Heart right ventricle (tissue), 16 donors: ENCODE data around the gene SCARB1. TPM values are rescaled to one million over a fixed set of nuclear protein-coding genes. Genes with fewer than 3 reads are reported as not detected.

Source experiments
- ATAC-seq, 8 donors: fragments of 200-7000 bp; cut with Tn5 transposase; one replicate each; pipeline ENCODE4 v1.9.1; 2020; ENCODE audit warnings: mild to moderate bottlenecking in 8 of 8, moderate library complexity in 8 of 8, moderate number of reproducible peaks in 1 of 8
- DNase-seq, 2 donors: peaks; one replicate each; pipeline ENCODE4 v3.0.0-alpha.2; 2020
- H3K27ac ChIP-seq, 10 donors: fragments of 200-600 bp; sonication (generic) in 2 of 10; one replicate each; pipeline versions ENCODE4 v1.5.0 to v1.8.0; 2020 to 2022; ENCODE audit warnings: mild to moderate bottlenecking in 3 of 10
- H3K27me3 ChIP-seq, 7 donors: fragments of 200-600 bp; one replicate each; pipeline ENCODE4 v1.8.0; 2021 to 2022; ENCODE audit warnings: mild to moderate bottlenecking in 2 of 7
- H3K36me3 ChIP-seq, 9 donors: fragments of 200-600 bp; sonication (generic) in 1 of 9; one replicate each; pipeline versions ENCODE4 v1.5.0 to v1.8.0; 2020 to 2022; ENCODE audit warnings: mild to moderate bottlenecking in 2 of 9
- H3K4me1 ChIP-seq, 9 donors: fragments of 200-600 bp; sonication (generic) in 1 of 9; one replicate each; pipeline versions ENCODE4 v1.5.0 to v1.8.0; 2020 to 2022; ENCODE audit warnings: mild to moderate bottlenecking in 4 of 9
- H3K4me3 ChIP-seq, 10 donors: fragments of 200-600 bp; sonication (generic) in 2 of 10; one replicate each; pipeline versions ENCODE4 v1.5.0 to v1.8.0; 2020 to 2022; ENCODE audit warnings: mild to moderate bottlenecking in 7 of 10, moderate library complexity in 2 of 10
- H3K9me3 ChIP-seq, 11 donors: fragments of 200-600 bp in 10 of 11; sonication (generic) in 2 of 11; one replicate each; pipeline versions ENCODE4 v1.5.0 to v1.8.0; 2013 to 2022; ENCODE audit warnings: mild to moderate bottlenecking in 2 of 11, control low read depth in 1 of 11, moderate library complexity in 1 of 11
- WGBS, 2 donors: extraction: QIAGEN DNeasy Blood & Tissue Kit; methylation state at CpG; one replicate each; pipeline ENCODE4 v1.1.7; 2013; ENCODE audit warnings: inconsistent platforms in 1 of 2; 5-methylcytosine and 5-hydroxymethylcytosine counted together
- intact Hi-C, 10 donors: fragments of 100-400 bp; cut with DNase I; formaldehyde crosslinking; loops; one replicate each; pipeline versions ENCODE4 v1.11.1 to v1.14.2; 2022
- polyA plus RNA-seq, 2 donors: library from polyadenylated mRNA; stranded (reverse); fragments of 200-250 nt; gene quantifications; one replicate each; pipeline ENCODE4 v1.2.3, GENCODE V29; 2013
- total RNA-seq, 10 donors: library from RNA; stranded (reverse); fragmentation: NEBNext Ultra II Directional in 3 of 10; extraction: Animal tissue kit (Norgen Biotek cat#: 25700) in 3 of 10; gene quantifications; one replicate each; pipeline versions ENCODE4 v1.2.1 to v1.2.4, GENCODE V29; 2021 to 2023
- TF ChIP-seq, protein P1 (sequence below), 9 donors: fragments of 200-600 bp; sonication (generic) in 2 of 9; IDR thresholded peaks; one replicate each; pipeline versions ENCODE4 v1.5.0 to v1.8.0; 2021 to 2022; ENCODE audit warnings: antibody characterized with exemption in 9 of 9, mild to moderate bottlenecking in 5 of 9, moderate library complexity in 1 of 9
- donor health status: Arrhythmogenic right ventricular cardiomyopathy.
- donor health status: ischemic (EF 13 %, LVEDD 7.1; RV severe dilation, severe dysfunction).
- donor health status: healthy with polysubstance abuse.
- donor health status: DM: no; HTN: yes; CAD: no.
- donor health status: DM: no; HTN: no; CAD: no.
- donor health status: ischemic (EF 25% LVEDD 6.9; RV normal size, moderate dysfunction).
- donor health status: ischemic (EF 25% LVEDD 5.7; RV mildly dilated, moderate dysfunction).
- donor health status: healthy.
- donor health status: DM: yes; HTN: yes; CAD: no.
- donor health status: Ischemic cardiomyopathy.
- donor health status: ischemic (EF 35%, LVEDD 5.7; RV mildly dilated, moderate dysfunction).
- donor health status: nonischemic (EF 11% LVEDD 7.7; RV severe dilation, severe dysfunction).
- donor health status: DM: yes; HTN: yes; CAD: no.
- donor health status: PGD.
- donor health status: ischemic (EF 29% LVEDD 5.4; RV normal size, mild dysfunction).
- donor health status: nonischemic (EF 23%, LVEDD 6.1; RV moderate dilation, normal function).

The SCARB1 gene
- total and polyA plus RNA-seq, 12 donors = 7.7 to 19.9 (median 11.5) TPM

- Histone ChIP-seq H3K27ac (peak overlapping the region in 6 of 10 donors; percentile 5 to 50 (median 22)), H3K9me3 (no peaks in the 10 kb centered on the region), H3K4me3 (peak overlapping the region; percentile 6 to 46 (median 34)), H3K27me3 (no peaks in the 10 kb centered on the region), H3K36me3 (peaks cover 0 to 37% (median 6%) of the 10 kb centered on the region in 9 donors), H3K4me1 (peaks cover 0 to 56% (median 42%) of the 10 kb centered on the region in 9 donors)
- TF ChIP-seq, protein P1, sequence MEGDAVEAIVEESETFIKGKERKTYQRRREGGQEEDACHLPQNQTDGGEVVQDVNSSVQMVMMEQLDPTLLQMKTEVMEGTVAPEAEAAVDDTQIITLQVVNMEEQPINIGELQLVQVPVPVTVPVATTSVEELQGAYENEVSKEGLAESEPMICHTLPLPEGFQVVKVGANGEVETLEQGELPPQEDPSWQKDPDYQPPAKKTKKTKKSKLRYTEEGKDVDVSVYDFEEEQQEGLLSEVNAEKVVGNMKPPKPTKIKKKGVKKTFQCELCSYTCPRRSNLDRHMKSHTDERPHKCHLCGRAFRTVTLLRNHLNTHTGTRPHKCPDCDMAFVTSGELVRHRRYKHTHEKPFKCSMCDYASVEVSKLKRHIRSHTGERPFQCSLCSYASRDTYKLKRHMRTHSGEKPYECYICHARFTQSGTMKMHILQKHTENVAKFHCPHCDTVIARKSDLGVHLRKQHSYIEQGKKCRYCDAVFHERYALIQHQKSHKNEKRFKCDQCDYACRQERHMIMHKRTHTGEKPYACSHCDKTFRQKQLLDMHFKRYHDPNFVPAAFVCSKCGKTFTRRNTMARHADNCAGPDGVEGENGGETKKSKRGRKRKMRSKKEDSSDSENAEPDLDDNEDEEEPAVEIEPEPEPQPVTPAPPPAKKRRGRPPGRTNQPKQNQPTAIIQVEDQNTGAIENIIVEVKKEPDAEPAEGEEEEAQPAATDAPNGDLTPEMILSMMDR (IDR thresholded peaks at IDR 0.05) = no peak
- DNase-seq = no peak
- intact Hi-C loops = loop anchor here in 1 of 10 donors (2.0 kb wide), 1 partner anchor 28 kb away; no protein-coding TSS in a partner anchor
- ATAC-seq = no peak
- 47 to 50% methylated on average over 9 of the region's 9 CpGs for WGBS, 2 donors
Measured at GRCh38 chr12:124910561-124911478, 47.2 kb upstream of the SCARB1 start.

DNA sequence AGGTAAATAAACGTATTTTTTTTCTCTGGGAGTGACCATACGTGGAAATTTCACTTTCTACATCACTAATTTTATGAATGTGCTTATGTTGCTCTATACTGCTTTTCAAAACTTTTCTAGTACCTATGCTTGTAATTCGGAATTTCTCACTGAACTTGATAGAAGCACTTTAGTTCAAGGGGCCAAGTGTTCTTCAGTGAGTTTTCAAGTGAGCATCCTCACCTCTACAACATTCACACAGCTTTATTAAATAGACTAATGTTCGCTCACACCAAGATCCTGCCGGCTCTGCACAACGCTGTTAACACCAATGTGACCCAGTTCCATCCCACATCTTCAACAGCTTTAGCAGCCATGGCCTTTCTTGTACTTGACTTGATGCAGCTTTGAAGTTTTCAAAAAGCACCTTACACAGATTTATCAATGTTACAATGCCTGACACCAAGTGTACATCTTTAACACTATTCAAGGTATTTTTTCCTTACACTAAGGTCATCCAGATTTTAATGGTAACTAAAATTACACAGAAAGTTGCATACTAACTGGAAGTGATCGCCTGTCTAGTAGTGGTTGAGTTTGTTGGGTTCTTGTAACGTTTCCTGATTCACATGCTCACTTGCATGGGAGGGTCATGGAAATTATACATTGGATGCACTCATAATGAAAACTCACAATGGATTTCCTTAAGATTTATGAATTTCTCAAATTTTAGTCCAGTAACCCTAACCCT, 46.3 kb upstream of the SCARB1 start:
- H3K27me3 ChIP-seq = no peaks in the 10 kb centered on the region
- ATAC-seq (no peak), DNase-seq (no peak)
- peak overlapping the region in 6 of 10 donors; percentile 5 to 50 (median 28) for H3K27ac ChIP-seq
- peaks cover 0 to 37% (median 6%) of the 10 kb centered on the region in 9 donors for H3K36me3 ChIP-seq
- H3K4me3 ChIP-seq = peak overlapping the region in 5 of 10 donors; percentile 31 to 46 (median 42)
- no peaks in the 10 kb centered on the region for H3K9me3 ChIP-seq
- peaks cover 0 to 57% (median 40%) of the 10 kb centered on the region in 9 donors for H3K4me1 ChIP-seq
- WGBS, 2 donors = 62 to 63% methylated on average over 8 of the region's 8 CpGs
- intact Hi-C loops = loop anchor here in 7 of 10 donors (2.0 to 10.0 kb wide), 9 partner anchors 29 to 875 kb away; partner anchors contain the start of gene AACS (in 1 of the 7)
- TF ChIP-seq, protein P1 (IDR thresholded peaks at IDR 0.05) = no peak

- H3K4me3 ChIP-seq = no peak overlapping the region
- peak overlapping the region in 3 of 10 donors; percentile 16 to 43 (median 32) for H3K27ac ChIP-seq
- H3K36me3 ChIP-seq = peaks cover 0 to 20% (median 0%) of the 10 kb centered on the region in 9 donors
- peak; percentile 40 to 74 (median 53) for ATAC-seq
- peak; percentile 58 to 93 for DNase-seq
- peaks cover 4 to 56% (median 42%) of the 10 kb centered on the region in 9 donors for H3K4me1 ChIP-seq
- WGBS, 2 donors = 1 to 2% methylated on average over 2 of the region's 2 CpGs
- no peaks in the 10 kb centered on the region for H3K27me3 ChIP-seq
- intact Hi-C loops = loop anchor here in 7 of 10 donors (2.0 to 10.0 kb wide), 9 partner anchors 32 to 872 kb away; partner anchors contain the start of gene AACS (in 1 of the 7)
- TF ChIP-seq, protein P1 (IDR thresholded peaks at IDR 0.05) = peak; percentile 90 to 99 (median 98)
- no peaks in the 10 kb centered on the region for H3K9me3 ChIP-seq
Measured at GRCh38 chr12:124906606-124907261, 43.1 kb upstream of the SCARB1 start.
